ENCODE results near the gene NOTCH4.

- TF ChIP-seq, protein P1, sequence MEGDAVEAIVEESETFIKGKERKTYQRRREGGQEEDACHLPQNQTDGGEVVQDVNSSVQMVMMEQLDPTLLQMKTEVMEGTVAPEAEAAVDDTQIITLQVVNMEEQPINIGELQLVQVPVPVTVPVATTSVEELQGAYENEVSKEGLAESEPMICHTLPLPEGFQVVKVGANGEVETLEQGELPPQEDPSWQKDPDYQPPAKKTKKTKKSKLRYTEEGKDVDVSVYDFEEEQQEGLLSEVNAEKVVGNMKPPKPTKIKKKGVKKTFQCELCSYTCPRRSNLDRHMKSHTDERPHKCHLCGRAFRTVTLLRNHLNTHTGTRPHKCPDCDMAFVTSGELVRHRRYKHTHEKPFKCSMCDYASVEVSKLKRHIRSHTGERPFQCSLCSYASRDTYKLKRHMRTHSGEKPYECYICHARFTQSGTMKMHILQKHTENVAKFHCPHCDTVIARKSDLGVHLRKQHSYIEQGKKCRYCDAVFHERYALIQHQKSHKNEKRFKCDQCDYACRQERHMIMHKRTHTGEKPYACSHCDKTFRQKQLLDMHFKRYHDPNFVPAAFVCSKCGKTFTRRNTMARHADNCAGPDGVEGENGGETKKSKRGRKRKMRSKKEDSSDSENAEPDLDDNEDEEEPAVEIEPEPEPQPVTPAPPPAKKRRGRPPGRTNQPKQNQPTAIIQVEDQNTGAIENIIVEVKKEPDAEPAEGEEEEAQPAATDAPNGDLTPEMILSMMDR (conservative IDR thresholded peaks at IDR 0.05 in 1 of 2, IDR thresholded peaks at IDR 0.05 in 1 of 2; ENCODE audit: low read depth in 1 of 2, low read length in 2 of 2) = no peak
- TF ChIP-seq EZH2 (IDR thresholded peaks at IDR 0.05; ENCODE audit: low read length, missing control alignments) = no peak
Measured at GRCh38 chr6:32179766-32180405, 44.0 kb downstream of the NOTCH4 start.
